GM08714 (cell line): Measurements from ENCODE around the gene LBX2.

Source experiments
- H3K4me3 ChIP-seq: fragments of 200-500 bp; sonication (Bioruptor generic); 2 replicates; pipeline ENCODE4 v1.5.1; 2014; ENCODE audit warnings: mild to moderate bottlenecking, low read length, inconsistent platforms
- ZNF274 ChIP-seq: IDR thresholded peaks from 2 replicates; pipeline ENCODE4 v1.6.1; 2012; ENCODE audit warnings: mild to moderate bottlenecking, low read depth, low read length

The LBX2 gene

DNA sequence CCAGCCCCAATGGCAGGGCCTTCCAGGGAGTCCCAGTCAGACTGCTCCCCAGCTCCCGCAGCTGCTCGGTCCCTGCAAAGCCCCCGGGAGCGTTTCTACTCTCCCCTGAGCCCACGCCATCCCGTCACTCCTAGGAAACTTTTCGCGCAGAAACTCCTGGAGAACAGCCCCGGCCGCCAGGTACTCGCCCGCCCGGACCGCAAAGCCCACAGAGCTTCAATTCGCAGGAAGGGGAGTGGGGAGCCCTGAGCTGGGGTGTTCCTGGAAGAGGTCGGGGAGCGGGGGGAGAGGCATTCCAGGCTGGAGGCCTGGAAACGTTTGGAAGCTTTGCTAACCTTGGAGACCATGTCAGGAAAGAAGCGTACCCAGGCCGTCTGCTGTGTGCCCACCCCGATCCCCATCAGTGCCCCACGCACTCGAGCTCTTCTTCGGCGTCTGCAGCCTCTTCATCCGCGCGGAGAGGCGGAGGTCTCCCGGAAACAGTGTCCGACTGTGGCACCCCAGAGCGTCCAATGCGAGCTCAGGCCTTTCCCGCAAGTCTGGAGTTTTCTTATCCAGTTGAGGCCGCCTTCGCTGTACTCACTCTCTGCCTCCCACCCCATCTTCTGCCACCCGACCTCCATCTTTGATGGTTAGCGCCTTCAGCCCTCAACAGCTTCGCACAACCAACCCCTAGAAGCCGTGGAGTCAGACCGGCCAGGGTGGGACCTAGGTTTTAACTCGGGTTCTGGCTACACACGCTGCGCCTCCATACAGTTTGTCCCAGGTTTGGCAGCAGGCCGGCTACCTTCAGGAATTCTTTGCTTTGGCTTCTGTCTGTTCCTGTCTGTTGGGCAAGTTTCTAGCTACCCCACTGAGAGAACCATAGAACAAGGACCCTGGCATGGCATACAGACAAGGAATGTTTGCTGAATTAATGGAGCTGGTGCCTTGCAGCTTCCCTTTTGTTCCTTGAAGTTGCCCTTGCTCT, 4.4 kb upstream of the LBX2 start:
- TF ChIP-seq ZNF274, result no peak

DNA sequence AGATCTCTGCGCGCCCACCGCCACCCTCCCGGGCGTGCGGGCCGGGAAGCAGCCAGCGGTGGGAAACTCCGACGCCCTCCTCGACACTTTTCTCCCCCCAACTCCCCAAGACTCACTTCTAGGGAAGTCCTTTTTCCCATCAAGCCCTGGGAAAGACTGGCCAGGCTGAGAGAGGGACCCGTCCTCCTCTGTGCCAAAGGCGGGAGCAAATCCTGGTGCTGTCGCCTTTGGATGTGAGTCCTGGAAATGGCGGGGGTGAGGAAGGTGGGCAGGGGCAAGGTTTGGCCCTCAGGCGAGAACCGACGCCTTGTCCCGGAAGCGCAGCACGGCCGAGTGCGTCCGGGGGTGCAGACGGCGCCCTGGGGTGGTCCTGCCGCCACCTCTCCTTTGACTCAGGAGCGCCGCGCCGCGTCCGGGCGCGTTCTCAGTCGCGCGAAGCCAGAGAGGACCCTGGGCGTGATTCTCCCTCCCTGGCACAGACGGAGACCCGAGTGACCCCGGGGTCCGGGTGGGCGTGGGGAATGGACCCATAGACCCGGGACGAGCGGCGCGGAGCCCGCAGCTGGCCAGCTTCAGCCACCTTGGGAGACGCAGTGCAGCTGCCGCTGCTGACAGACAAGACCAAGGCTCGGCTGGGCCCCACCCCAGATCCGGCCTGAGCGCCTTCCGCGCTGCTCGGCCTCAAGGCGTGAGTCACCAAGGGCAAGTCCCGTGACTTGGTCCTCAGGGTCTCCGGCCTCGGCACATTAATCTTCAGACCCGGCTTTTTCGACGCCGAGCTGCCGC, 3.5 kb upstream of the LBX2 start:
- peak overlapping the region; percentile 60; the same call in 1 of the 2 replicates for H3K4me3 ChIP-seq
- TF ChIP-seq ZNF274, result no peak

More for the DNA sequence above, 4.4 kb upstream of the LBX2 start:
- H3K4me3 ChIP-seq, result peak overlapping the region; percentile 60; the same call in 1 of the 2 replicates

DNA sequence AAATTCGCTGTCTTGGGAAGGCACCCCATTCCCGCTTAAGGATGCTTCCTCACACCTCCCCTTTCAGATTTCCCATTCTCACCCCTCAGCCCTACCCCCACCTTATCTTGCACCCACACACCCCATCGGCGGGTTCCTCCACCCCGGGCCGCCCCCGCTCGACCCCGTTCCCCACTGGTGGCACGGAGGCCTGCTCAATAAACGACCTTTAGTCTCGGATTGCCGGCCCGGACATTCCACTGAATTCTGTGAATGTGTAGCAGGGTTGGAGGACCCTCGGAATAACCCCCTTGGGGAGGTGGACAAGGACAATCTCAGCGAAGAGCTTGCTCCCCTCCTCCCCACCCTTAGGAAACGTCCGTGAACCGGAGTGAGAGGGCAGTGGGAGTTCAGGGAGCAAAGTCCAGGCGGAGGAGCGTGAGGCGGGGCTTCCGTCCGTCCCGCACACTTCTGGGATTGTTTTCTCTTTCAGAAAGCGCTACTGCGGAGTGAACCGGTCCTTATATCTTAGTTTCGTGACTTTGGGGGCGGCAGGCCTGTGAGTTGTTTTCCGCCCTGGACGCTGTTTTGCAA, 2.8 kb upstream of the LBX2 start:
- TF ChIP-seq ZNF274, result no peak
- H3K4me3 ChIP-seq, result peak overlapping the region; percentile 60; the same call in 1 of the 2 replicates

DNA sequence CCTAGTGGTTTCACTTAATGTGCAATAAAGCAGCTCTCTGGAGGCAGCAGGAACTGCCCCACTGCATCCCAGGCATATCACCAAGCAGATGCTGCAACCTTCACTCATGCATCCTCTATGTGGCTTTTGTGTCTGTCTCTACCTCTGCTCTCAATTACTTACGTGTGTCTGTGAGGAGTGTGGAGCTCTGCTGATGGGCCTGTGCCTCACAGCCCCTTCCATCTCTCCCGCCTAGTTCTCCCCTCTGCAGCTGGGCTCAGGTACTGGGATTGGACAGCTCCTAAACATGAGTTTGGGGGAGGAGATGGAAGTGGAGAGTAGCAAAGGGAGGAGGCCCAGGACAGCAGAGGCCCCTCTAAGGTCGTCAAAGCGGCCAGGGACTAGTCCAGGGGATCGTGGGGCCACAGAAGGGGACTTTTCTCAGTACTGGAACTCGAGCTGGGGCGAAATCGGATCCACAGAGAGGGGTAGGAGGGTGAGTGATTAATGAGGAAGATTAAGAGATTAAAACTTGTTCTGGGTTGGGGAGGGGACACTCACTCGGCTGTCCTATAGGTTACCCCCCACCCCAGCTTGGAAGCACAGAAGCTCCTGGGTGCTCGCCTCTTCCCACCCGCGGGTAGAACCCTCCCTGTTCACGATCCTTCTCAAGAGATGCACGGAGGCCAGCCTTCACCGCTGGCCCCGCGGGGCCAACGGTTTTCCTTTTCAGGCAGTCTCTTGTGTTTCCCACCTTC, 2.1 kb upstream of the LBX2 start:
- H3K4me3 ChIP-seq, result no peak overlapping the region
- no peak for TF ChIP-seq ZNF274

DNA sequence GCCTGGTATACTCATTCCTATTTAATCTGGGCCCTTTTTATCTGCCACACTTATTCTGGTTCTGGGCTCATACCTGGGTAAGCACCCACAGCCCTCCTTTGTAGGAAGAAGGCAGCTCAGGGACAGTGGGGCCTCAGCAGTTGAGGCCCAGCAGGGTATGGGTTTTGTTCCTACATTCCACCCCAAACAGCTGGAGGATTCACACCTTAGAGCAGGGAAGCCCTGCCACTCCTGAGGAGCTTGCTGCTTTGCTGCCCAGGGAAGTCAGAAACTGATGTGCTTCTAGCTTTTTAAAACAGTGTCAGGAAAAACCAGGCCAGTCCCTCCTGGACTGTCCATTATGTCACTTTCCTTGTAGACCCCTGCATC, 1.2 kb upstream of the LBX2 start:
- H3K4me3 ChIP-seq, result no peak overlapping the region
- TF ChIP-seq ZNF274, result no peak

DNA sequence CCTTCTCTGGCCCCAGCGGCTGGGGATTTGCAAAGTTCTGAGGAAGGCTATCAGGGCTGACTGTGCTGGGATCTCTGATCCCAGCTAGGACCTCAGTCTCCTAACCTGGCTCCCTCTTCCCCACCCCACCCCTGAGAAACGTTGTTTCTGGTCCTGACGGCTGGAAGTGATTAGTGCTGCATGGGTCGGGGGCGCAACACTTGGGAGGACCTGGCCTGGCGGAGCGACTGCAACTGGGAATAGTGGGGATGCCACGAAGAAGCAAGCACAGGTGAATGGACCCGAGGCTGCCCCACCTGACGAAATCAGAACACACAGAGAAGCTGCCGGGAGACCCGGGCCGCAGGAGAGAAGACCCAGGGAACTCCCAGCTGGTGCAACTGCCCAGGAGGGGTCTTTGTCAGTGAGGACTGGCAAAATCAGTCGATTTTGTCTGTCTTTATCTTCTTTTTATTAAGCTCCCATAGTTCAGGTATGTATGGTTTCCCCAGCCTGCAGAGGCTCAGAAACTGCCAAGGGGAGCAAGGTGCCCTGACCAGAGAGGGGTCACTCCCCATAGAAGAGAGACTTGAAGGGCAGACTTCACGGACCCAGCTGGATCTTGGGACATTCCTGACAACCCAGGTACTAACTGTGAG, 656 bp upstream of the LBX2 start:
- no peak for TF ChIP-seq ZNF274
- no peak overlapping the region for H3K4me3 ChIP-seq

DNA sequence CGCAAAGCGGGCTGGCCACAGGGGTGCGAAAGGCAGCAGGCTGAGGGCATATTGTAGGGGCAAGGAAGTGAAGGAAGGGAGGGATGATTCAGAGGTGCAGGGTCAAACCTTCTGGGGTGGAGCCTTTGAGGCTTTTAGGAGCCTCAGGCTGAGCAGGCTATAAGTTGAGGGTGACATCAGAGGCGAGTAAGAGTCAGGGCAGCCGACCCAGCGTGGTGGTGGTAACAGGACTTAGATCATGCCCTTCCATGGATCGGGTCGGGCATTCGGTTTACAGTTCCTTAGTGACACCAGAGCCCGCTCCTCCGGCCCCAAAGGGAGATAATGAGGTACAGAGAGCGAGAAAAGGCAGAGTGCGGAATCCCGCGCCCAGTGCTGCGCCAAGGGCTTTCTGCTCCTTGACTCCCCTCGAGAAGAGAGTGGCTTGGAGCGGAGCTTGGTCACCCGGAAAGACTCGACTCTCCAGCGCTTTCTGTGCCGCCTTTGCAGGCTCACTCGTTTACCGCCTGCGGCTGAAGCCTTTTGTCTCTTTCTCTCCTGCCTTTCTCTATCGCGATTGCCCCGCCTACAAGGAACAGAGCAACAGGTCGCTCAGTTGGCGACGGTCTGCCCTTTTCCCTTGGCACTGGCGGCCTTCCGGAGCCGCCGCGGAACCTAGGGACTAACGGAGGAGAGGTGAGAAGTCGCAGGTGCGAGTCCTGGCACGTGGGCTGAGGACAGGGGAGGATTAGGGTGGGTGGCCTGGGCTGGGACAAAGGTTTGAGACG, 720 bp downstream of the LBX2 start:
- H3K4me3 ChIP-seq, result peak overlapping the region; percentile 28; the same call in 1 of the 2 replicates
- TF ChIP-seq ZNF274, result no peak

DNA sequence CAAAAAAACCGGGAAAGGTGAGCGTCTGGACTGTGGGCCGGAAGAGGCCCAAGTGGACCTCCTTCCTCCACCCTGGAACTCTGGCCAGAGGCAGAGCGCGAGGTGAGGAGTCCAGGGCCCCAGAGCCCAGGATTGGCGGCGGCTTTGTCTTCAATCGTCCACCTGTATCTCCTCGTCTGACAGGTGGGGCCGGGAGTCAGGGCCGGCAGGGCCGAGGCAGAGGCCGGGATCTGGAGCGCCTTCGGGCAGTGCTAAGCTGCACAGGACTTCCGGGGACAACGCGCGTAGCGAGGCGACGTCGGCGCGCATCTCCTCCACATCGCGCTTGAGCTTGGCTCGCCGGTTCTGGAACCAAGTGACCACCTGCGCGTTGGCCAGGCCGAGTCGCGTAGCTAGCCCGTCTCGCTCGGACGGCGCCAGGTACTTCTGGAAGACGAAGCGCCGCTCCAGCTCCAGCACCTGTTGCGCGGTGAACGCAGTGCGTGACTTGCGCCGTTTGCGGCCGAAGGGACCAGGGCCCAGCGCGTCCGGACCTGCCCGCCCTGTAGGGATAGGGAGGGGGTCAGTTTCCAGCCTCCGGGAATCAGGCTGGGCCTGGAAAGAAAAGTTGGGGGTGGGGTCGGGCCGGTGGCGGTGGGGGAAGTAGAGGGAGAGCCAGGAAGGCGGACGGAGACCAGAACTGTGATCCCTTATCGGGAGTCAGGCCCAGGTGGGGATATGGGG, 1.5 kb downstream of the LBX2 start:
- no peak for TF ChIP-seq ZNF274
- H3K4me3 ChIP-seq, result peak overlapping the region; percentile 28; the same call in 1 of the 2 replicates

DNA sequence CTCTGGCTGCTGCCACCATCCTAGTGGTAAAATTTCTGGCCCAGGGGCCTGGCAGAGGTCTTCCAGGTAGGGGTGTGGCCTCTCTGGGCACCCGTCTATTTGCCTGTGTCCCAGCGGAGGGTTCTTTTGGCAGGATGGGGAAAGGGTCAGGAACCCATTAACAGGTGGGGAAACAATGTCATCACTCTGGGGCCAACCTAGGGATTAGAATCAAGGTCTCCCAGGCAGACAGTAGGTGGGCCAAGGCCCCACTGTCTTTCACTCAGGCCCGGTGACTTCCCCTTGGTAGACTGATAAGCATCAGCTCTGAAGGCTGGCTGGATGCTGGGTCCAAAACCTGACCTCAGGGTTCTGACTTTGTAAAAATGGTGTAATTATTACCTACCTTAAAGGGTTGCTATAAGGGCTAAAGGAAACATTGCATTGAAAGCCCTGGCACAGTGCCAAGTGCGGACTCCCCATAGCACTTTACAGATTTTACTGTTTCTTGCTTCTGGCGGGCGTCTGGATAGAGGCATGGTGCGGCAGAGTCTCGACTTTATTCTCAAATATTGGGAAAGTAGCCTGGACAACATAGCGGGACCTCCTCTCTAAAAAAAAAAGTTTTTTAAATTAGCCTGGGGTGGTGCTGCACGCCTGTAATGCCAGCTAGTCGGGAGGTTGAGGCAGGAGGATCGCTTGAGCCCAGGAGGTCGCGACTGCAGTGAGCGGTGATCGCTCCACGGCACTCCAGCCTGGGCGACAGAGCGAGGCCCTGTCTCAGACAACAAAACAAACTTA, 2.2 kb downstream of the LBX2 start:
- no peak overlapping the region; the same call in 1 of the 2 replicates for H3K4me3 ChIP-seq
- no peak for TF ChIP-seq ZNF274

DNA sequence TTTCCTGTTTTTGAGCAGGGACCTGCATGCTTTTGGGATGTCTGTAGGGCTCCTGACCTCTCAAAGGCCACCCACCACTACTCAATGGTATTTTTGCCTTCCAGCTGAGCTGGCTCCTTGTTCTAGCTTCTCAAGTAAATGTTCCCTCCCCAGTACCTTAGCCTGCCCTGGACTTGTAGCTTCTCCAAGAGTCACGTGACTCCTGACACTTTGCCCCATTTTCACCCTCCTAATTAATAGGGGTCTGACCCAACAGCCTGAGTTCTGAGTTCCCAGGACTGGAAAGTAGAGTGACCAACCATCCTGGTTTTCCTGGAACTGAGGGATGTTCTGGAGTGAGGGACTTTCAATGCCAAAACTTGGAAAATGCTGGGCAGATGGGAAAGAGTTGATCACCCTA, 4.0 kb downstream of the LBX2 start:
- no peak overlapping the region for H3K4me3 ChIP-seq
- TF ChIP-seq ZNF274, result no peak

DNA sequence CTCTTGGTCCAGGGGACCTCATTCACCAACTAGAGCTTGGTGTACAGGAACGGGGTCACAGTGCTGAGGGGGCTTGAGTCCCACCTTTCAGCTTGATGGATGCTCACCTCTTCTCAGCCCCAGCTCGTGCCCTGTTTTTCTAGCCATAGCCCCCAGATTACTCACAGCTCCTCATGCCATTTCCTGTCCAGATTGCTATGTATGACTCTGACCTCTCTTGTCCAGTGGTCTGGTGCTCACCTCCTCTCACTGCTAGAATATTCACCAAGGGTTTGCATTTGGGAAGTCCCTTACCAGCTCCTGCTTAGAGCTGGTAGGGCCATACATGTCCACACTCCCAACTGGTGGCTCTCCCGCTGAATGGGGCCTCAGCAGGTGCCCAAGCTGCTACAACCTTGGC, 5.9 kb downstream of the LBX2 start:
- no peak for TF ChIP-seq ZNF274
- no peak overlapping the region for H3K4me3 ChIP-seq
